Eye (tissue), 1 donor: ENCODE measurements around the gene TOX3.
A peak's percentile ranks its signal among the peaks of the same experiment; 100 is the strongest.

ENCODE experiments used
- DNase-seq: peaks from one replicate; pipeline ENCODE4 v3.0.0-alpha.2; 2015

Gene TOX3

DNA sequence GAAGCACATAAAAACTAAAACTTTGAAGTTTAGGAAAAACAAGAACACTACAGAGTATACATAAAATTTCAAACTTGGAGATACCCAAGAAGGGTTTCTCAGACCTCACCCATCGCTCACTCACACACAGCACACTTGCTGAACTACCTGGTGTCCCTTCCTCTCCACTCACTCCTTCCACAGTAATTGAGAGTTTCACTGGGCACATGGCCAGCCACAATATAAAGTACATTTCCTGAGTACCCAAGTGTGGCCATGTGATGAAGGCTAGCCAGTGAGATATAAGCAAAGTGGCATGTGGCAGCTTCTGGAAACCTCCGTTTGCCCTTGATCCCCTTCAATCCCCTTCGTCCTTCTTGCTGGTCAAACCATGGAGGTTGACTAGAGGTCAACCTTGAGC lies 11.9 kb downstream of the TOX3 start:
- no peak for DNase-seq

GRCh38 chr16:52533296-52533695 lies 13.6 kb downstream of the TOX3 start:
- no peak for DNase-seq

DNA sequence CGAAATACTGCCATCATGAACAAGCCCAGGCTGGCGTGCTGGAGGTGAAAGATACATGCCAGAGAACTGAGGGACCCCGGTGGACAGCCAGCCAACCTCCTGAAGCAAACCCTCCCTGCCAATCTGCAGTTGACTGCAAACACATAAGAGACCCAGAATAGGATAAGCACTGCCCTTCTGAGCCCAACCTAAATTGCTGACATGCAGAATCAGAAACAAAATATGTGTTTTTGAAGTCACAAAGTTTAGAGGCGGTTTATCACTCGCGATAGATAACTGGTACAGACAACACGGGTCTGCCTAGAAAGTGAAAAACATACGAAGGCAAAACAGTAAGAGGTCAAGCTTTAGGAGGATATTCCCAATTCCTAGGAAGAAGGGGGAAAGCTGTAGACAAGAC lies 14.6 kb downstream of the TOX3 start:
- no peak for DNase-seq

DNA sequence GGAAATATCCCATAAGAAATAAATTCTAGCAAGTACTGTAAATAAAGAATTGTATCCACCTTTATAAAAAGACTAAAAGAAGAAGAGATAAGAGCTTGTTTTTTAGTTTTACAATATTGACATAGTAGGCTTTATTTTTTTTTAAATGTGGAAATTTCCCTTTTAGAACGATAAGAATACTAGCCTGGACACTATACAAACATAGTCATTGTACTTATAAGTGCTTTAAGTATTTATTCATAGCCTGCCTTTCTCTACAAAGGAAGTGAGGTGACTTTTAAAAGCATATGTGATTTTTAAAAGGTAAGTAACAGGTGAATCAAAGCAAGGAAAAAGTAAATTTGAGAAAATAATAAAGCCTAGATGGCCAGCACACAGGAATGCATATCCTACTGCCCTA lies 17.7 kb downstream of the TOX3 start:
- no peak for DNase-seq

DNA sequence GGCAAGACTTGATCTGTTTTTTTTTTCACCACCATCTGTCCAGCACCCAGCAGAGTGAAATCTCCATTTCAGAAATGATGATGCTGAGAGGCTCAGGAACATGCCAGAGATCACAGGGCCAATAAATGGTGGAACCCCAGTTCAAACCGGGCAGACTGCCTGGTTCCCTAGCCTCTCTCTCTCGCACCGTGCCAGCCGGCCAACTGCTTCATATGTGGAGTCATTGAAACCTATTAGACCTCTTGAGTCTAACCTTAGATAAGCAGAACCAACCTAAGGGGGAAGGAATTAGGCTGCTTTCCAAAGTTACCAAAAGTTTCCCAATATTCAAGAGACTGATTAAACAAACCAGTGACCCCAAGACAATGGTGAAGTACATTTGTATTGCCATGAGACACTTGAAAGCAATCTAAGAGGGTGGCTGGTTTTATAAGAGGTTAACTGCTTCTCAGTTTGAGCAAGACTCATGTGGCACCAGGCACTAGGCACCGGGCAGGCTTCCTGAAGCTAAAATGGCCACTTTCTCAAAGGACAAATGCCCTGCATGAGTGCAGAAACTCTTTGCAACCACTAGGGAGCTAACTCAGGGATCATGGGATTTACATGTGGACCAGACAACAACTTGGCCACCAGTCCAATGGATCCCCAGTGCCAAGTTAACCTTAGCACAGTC lies 18.4 kb downstream of the TOX3 start:
- DNase-seq = no peak

DNA sequence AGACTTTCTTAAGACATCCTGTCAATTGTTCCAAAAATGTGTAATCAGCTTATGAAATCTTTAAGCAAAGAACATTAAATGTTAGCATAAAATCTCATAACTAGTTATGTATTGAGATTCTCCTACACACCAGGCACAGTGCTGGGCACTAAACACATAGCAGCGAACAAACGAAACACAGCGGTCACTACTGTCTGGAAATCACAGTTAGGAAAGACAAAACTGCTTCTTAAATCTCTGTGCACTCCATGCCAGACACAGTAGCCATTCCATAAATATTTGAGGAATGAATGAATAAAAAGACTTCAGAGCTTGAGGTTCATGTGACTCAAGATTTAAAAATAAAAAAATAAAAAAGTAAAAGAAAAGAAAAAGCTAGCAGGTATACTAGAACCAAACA lies 20.1 kb downstream of the TOX3 start:
- no peak for DNase-seq

DNA sequence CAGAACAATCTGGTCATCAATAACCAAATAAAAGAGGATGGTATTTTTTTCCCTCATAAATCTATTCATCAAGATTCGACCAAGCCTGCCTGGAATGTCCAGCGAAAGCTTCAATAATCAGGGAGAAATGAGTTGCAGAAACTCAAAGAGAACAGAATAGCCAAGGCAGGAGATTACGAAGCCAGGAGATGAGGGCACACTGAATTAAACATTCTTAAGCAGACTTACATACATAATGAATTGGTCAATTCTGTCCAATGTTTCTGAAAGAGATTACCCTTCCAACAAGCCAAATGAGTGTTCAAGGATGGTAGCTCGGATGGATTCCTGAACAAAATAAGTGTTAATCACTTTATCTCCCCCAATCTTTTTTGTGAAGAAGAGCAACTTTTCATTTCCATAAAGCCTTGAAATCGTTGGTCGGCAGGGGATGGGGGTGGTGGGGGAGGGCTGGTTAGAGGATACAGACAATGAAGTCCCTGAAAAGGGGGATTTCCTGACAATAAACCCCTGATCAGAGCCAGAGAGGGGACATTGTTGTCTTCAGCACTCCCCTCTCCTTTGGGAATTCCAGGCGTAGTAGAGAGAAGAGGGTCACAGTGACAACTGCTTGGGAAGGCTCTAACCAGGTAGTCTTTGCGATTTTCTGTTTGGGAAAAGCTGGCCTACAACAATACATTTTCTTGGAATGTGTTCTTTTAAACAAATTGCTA lies 20.7 kb downstream of the TOX3 start:
- DNase-seq = peak; percentile 29

DNA sequence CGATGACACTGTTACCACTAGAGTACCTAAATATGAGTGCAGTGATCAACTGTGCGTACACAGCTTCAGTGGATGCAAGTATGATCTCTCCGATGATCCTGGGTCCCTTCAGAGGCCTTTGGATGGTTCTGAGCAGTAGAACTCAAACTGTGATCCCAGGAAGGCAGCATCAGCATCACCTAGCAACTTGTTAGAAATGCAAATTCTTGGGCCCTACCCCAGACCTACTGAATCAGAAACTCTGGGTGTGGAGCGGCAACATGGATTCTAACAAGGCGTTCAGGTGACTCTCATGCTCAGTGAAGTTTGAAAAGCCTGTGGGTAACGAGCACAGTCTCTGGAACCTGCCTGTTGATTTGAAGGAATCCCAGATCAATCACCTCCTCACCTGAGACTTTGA lies 25.4 kb downstream of the TOX3 start:
- no peak for DNase-seq

DNA sequence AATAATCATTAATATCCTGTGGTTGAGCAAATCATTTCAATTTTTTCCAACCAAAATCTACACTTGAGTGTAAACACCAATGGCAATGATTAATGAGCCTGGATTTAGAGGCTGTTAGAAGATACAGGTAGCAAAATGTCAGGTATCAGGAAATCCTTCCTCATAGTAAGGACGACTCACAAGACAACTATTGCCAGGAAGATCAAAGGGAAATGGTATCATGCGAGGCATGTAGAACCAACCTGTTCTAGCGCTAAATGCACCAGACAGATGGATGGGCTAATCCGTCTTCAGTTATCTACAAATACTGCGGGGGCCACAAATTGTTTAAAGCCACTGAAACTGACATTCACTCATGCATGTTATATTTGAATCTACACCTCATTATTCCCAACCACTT lies 28.1 kb downstream of the TOX3 start:
- no peak for DNase-seq

GRCh38 chr16:52515068-52515671 lies 31.8 kb downstream of the TOX3 start:
- peak; percentile 58 for DNase-seq

DNA sequence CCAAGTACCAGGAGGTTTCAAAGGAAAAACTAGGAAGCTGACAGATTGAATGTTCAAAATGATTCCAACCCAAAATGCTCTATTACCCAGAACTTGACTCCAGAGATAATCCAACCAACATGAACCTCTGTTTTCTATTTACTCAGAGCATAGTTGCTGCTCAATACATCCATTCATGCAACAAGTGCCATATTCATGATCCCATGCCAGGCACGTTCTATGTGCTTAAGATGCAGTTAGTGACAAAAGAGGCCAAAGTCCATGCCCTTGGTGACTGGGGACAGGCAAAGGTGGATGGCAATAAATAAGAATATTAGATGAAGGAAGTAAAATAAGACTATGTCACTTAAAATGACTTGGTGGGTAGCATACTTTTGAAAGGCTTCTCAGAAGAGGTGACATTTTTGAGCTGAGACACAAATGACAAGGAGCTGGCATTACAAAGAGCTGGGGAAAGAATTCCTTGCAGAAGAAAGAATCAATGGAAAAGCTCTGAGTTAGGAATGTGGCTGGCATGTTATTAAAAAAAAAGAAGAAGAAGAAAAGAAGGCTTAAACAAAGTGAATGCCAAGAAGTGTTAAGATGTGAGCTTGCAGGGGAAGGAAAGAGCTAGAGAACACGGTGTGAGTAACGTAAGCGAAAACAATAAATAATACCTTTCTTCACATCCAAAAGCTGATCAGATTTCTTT lies 34.5 kb downstream of the TOX3 start:
- DNase-seq = no peak

DNA sequence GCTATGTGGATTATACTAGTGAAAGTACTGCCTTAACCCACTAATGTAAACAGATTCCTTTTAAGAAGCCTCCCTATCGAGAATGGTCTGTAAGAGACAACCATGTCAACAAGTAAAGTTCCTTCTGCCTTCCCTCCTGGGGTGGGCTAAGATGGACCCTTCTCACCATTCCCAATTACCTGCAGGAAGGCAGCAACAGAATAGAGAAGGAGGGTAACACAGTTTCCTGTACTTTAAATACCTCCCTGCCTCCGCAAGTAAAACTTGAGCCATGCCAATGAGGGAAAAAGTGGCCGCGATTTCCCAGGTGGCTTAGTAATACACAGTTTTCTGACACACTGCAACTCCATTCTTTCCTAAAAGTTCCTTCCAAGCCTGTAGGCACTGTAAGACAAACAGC lies 45.2 kb downstream of the TOX3 start:
- no peak for DNase-seq

DNA sequence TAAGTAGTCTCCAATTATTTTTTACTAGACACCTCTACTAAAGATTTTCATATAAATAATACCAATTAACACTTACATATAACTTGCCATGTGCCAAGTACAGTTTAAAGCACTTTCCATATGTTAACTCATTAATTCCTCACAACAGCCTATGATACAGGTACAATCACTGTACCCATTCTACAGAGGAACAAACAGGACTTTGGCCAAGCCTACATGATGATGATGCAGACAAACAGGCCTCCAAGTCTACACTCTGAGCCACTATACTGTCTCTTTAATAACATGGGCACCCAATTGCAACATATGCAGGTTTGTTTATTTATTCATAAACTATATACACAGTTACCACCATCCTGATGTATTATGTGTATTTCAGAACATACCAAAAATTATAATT lies 46.0 kb downstream of the TOX3 start:
- no peak for DNase-seq

GRCh38 chr16:52499060-52499440 lies 47.9 kb downstream of the TOX3 start:
- DNase-seq = peak; percentile 23

DNA sequence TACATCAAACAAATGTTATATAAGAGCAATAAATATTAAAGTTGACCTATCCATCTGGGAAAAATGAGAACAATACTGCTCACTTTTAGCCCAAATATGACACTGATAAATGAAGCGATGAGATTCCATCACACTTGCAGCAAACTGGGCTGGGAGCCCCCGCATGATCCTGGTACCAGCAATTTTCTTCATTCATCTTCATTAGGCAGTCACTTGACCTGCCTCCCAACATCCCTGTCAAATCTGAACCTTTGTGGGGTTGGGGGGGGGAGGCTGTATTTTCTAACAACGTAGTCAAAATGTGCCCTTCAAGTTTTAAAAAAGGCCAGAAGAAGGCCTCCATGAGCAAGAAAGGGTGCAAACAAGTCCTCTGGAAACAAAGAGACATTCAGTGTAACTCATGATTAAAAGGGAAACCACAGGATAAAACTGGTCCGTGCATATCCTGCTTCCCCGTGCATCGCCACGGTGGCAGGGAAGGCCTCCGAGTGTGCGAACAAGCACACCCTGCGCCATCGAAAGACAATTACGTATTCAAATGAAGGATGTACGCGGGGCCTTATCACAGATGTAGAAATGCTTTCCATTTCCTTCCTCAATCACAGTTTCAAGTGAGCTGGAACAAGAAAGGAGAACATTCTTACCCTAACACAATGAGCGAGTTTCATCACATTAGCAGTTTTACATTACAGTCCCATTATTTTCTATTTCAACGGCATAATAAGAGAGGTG lies 48.4 kb downstream of the TOX3 start:
- peak; percentile 28 for DNase-seq

DNA sequence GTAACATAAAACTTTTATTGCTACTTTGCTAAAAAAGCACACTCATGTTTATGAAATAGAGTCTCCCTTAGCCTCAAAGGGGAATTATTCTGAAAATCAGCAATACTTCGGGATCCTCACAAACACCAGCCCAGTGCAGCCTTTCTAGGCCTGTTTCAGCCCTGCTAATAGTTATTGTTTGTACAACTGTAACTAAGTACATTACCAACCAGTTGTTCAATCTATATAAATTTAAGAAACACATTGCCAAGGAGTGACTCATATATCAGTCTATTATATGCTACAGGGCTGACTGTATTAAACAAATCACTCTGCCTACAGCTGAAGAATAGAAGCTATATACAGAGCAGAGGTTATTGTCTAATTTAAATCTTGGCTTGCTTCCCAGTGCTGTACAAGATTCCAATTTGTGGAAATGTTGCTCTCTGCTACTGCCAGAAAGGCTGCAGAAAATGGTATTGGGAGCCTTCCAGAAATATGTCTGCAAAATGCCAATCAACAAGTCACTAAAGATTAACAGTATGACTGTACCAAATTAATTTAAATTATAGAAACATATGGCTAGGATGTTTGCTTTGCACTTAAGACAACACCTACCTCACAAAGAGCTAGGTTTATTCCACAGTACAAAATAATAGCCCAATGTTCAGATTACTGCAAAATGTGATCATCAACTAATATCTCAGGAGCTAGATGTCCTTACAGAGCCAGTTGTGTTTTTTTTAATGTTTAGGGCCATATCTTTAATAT lies 49.7 kb downstream of the TOX3 start:
- peak; percentile 73 for DNase-seq

DNA sequence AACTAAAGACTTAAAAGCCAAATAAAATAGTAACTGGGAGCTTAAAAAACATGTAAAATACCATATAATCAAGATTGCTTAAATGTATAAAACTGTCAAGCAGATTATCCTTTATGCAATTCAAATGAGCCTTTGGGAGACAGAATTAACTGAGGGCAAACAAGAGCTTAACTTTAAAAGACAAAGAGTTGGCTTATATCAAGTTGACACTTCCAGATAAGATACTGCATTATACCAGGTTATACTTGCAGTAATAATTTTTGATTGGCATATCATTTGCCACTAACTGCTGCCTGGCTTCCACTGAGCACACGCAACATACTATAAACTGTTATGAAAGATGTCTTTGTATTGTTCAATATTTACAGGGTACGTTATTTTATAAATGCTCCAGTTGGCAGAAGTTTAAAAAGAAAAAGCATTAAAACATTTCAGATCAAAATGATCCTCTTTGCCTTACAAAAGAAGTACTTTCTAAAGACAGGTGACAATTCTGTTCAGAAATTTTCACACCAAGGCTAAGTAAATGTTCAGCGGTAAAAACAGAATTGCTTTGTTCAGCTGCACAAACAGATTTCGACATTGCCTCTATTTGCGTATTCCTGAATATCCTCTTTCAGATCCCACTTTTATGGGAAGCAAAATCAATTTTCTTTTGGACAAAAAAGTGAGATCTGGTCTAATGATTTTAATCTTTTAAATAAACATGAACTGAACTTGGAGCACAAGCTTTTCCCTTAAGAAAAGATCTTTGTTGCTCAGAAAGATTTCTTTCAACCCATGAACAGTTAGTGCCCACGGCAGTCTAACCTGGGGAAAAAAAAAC lies 50.7 kb downstream of the TOX3 start:
- peak; percentile 28 for DNase-seq

GRCh38 chr16:52494621-52495020 lies 52.3 kb downstream of the TOX3 start:
- no peak for DNase-seq

DNA sequence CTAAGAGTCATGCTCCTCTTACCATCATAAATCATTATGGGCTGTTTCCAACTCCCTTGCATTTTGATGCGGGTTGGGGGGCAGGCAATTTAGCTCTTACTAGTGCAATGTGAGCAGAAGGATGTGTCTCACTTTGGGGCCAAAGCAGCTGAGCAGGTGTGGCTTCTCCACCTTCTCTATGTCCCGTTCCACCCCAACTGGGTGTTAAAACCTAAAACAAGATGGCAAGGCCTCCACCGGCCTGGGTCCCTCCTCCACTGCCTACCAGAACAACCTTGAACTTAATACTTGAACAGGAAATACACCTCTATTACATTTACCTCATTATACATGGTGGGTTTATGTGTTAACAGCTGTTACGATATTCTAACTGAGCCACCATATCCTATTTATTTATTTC lies 52.8 kb downstream of the TOX3 start:
- no peak for DNase-seq

DNA sequence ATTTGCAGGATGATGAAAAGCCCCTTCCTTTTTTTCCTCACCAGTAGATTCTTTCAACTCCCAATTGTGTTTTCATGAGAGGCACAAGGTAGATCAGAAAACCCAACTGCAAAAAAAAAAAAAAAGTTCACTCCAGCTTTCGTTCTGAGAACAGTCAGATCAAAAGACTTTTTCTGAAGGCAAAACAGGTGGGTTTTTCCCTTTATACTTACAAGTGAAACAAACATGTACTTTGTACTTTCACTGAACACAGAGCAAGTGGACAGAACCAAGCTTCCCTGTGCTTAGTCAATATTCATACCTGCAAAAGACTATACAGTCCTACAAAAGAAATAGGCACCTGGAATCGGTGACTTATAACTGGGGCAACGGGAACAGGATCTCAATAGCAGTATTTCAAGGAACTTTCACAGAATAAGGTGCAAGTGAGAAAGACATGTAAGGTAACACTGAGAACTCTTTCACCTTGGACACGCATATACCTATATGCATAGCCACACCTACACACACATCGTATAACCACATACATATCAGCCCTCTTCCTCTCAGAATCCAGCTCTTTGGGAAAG lies 54.1 kb downstream of the TOX3 start:
- no peak for DNase-seq

- no peak for DNase-seq
Measured at GRCh38 chr16:52491216-52491615, 55.7 kb downstream of the TOX3 start.
